GM12874 (cell line): ENCODE data around the gene GDPGP1.

ENCODE experiments used
- TF ChIP-seq, protein P1 (sequence below): IDR thresholded peaks from 2 replicates; pipeline ENCODE4 v1.5.1; 2011; ENCODE audit warnings: low read depth, mild to moderate bottlenecking, control low read depth, low read length, moderate library complexity; ENCODE audit not compliant: insufficient read depth

Gene GDPGP1

DNA sequence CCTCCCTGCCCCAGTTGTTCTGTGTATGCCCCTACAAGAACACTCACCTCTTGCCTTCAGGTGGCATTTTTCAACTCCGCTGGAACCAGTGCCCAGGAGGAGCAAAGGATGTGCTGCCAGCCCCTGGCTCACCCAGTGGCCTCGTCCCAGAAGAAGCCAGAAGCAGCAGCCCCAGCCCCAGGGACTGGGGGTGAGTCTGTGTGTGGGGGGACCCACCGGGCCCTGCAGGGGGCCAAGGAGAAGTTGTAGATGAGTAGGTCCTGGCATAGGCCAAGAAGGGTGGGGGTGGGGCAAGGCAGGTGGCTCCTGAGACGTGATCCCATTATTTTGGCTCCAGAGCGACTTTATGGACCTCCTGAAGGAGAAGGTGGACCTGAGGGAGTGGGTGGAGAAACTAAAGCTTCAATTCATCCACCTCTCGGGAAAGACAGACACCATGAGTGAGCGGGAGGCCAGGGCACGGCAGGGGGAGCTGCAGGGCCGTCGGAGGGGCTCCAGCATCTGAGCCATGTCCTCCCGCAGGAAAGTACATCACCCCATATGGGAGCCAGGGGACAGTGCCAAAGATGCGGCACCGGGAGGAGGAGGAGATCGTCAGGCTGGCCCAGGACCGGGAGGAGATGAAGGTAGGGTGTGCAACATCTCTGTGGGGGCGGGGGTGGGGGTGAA lies 60.7 kb downstream of the GDPGP1 start:
- TF ChIP-seq, protein P1, sequence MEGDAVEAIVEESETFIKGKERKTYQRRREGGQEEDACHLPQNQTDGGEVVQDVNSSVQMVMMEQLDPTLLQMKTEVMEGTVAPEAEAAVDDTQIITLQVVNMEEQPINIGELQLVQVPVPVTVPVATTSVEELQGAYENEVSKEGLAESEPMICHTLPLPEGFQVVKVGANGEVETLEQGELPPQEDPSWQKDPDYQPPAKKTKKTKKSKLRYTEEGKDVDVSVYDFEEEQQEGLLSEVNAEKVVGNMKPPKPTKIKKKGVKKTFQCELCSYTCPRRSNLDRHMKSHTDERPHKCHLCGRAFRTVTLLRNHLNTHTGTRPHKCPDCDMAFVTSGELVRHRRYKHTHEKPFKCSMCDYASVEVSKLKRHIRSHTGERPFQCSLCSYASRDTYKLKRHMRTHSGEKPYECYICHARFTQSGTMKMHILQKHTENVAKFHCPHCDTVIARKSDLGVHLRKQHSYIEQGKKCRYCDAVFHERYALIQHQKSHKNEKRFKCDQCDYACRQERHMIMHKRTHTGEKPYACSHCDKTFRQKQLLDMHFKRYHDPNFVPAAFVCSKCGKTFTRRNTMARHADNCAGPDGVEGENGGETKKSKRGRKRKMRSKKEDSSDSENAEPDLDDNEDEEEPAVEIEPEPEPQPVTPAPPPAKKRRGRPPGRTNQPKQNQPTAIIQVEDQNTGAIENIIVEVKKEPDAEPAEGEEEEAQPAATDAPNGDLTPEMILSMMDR = no peak

DNA sequence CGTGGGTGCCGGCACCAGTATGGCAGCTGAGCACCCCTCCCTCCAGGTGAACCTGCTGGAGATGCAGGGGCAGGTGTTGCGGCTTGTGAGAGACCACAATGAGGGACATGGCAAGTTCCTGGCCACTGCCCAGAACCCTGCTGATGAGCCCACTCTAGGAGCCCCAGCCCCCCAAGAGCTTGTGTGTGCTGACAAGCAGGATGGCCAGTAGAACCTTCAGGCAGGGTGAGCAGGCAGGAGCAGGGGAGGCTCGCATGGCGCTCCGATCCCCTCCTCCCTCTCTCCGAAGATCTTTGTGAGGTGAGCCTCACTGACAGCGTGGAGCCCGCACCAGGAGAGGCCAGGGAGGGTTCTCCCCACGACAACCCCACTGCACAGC lies 61.2 kb downstream of the GDPGP1 start:
- TF ChIP-seq, protein P1 = no peak
